ENCODE results near the gene AOPEP.

- TF ChIP-seq CTCF (IDR thresholded peaks at IDR 0.05; ENCODE audit: extremely low read depth in 1 of 2, insufficient read depth in 1 of 2, low read depth in 1 of 2, low read length in 2 of 2) (no peak), POLR2A (IDR thresholded peaks at IDR 0.05; ENCODE audit: low read depth, low read length) (no peak), MAX (IDR thresholded peaks at IDR 0.05; ENCODE audit: insufficient read depth, insufficient read length) (no peak), POLR2AphosphoS5 (IDR thresholded peaks at IDR 0.05; ENCODE audit: insufficient read depth, low read depth, low read length) (no peak), GATA2 (IDR thresholded peaks at IDR 0.05; ENCODE audit: insufficient read depth, insufficient read length, low read depth, low read length) (no peak), MYC (IDR thresholded peaks at IDR 0.05; ENCODE audit: low read depth, low read length) (no peak)
Measured at GRCh38 chr9:94948567-94949235, 222.2 kb downstream of the AOPEP start.

Measured in endothelial cell of umbilical vein (primary cell).